DND-41 (cell line): ENCODE data around the gene PVALEF.

Source experiments
- EZH2 ChIP-seq: IDR thresholded peaks from 3 replicates; pipeline ENCODE4 v1.6.1; 2012; ENCODE audit warnings: borderline replicate concordance, low read depth, mild to moderate bottlenecking, moderate library complexity, low read length, inconsistent platforms; ENCODE audit not compliant: severe bottlenecking
- TF ChIP-seq, protein P1 (sequence below): IDR thresholded peaks from 2 replicates; pipeline ENCODE4 v1.5.1; 2012; ENCODE audit warnings: borderline replicate concordance, low read length, moderate library complexity, mild to moderate bottlenecking; ENCODE audit not compliant: poor library complexity, severe bottlenecking; ENCODE audit errors: extremely low read depth

- TF ChIP-seq, protein P1, sequence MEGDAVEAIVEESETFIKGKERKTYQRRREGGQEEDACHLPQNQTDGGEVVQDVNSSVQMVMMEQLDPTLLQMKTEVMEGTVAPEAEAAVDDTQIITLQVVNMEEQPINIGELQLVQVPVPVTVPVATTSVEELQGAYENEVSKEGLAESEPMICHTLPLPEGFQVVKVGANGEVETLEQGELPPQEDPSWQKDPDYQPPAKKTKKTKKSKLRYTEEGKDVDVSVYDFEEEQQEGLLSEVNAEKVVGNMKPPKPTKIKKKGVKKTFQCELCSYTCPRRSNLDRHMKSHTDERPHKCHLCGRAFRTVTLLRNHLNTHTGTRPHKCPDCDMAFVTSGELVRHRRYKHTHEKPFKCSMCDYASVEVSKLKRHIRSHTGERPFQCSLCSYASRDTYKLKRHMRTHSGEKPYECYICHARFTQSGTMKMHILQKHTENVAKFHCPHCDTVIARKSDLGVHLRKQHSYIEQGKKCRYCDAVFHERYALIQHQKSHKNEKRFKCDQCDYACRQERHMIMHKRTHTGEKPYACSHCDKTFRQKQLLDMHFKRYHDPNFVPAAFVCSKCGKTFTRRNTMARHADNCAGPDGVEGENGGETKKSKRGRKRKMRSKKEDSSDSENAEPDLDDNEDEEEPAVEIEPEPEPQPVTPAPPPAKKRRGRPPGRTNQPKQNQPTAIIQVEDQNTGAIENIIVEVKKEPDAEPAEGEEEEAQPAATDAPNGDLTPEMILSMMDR: no peak
- TF ChIP-seq EZH2: no peak
Measured at GRCh38 chr17:81197831-81198490, 32.7 kb downstream of the PVALEF start.
